ENCODE results near the gene ACR.
"Not testable (repeated sequence)": the region's sequence is repeated elsewhere in the genome, so short reads cannot be mapped to it uniquely, and the experiment has no call there.

ACR gene

GRCh38 chr22:50783033-50783879 lies 45.3 kb downstream of the ACR start, which contains the start of gene RABL2B:
TSS of gene RABL2B (minus strand) at chr22:50783636. CDS start at chr22:50782294, 1,342 bp downstream.
- DNase-seq, result peak; percentile 93

- DNase-seq, result peak; percentile 31
Measured at GRCh38 chr22:50783880-50784276, 45.9 kb downstream of the ACR start.

- DNase-seq, result not testable (repeated sequence)
Measured at GRCh38 chr22:50785289-50785688, 47.3 kb downstream of the ACR start.

- not testable (repeated sequence) for DNase-seq
Measured at GRCh38 chr22:50786936-50787335, 48.9 kb downstream of the ACR start.

Data from stimulated activated CD8-positive, alpha-beta memory T cell treated with anti-CD3 and anti-CD28 coated beads, Interleukin-4, amount 100 ng/mL, for 48 hours (primary cell).